Ovary (tissue), 9 donors: ENCODE data around the gene RFC4. TPM values are rescaled to one million over a fixed set of nuclear protein-coding genes. Genes with fewer than 3 reads are reported as not detected.

Experiments used
- DNase-seq, 5 donors: peaks; one replicate each; pipeline ENCODE4 v3.0.0-alpha.2; 2019 to 2020
- H3K27ac ChIP-seq, 2 donors: fragments of 200-600 bp; one replicate each; pipeline versions ENCODE4 v1.5.1 to v1.8.0; 2019 to 2022
- H3K27me3 ChIP-seq: fragments of 200-600 bp; one replicate; pipeline ENCODE4 v1.8.0; 2022
- H3K36me3 ChIP-seq: fragments of 200-600 bp; sonication (generic); one replicate; pipeline ENCODE4 v1.5.1; 2019
- H3K4me1 ChIP-seq: one replicate; pipeline ENCODE4 v1.8.1; 2013; ENCODE audit warnings: mild to moderate bottlenecking, moderate library complexity; ENCODE audit not compliant: insufficient read depth
- H3K4me3 ChIP-seq: fragments of 200-600 bp; sonication (generic); one replicate; pipeline ENCODE4 v1.5.1; 2017
- H3K9me3 ChIP-seq, 2 donors: fragments of 200-600 bp in 1 of 2; sonication (generic) in 1 of 2; one replicate each; pipeline versions ENCODE4 v1.5.1 to v1.8.1; 2013 to 2019; ENCODE audit warnings: mild to moderate bottlenecking in 1 of 2, moderate library complexity in 1 of 2
- EP300 ChIP-seq: sonication (generic); formaldehyde crosslinking; IDR thresholded peaks from one replicate; pipeline ENCODE4 v1.6.1; 2017; ENCODE audit warnings: antibody characterized with exemption
- POLR2A ChIP-seq: fragments of 450-650 bp; IDR thresholded peaks from one replicate; pipeline ENCODE4 v1.6.1; 2017; ENCODE audit warnings: antibody characterized with exemption, mild to moderate bottlenecking, moderate library complexity
- WGBS, 3 donors: extraction: QIAGEN DNeasy Blood & Tissue Kit in 1 of 3; methylation state at CpG; one replicate each; pipeline versions ENCODE4 v1.1.5 to v1.1.7; 2013 to 2017; 5-methylcytosine and 5-hydroxymethylcytosine counted together
- intact Hi-C, 4 donors: fragments of 100-400 bp; cut with DNase I; formaldehyde crosslinking; loops; one replicate each; pipeline versions ENCODE4 v1.11.0 to v1.15.1; 2022 to 2023
- polyA plus RNA-seq, 2 donors: library from polyadenylated mRNA; stranded (reverse); fragments of 200-250 nt in 1 of 2; fragments of 350-450 nt in 1 of 2; fragmentation: Illumina TruSeq in 1 of 2; extraction: RNeasy Lipid Tissue Mini Kit (QIAGEN cat#74804) in 1 of 2; gene quantifications; one replicate each; pipeline ENCODE4 v1.2.3, GENCODE V29; 2013 to 2014
- total RNA-seq, 7 donors: library from RNA; depleted of rRNA in 2 of 7; stranded (reverse); fragments of >200 nt in 2 of 7; fragmentation: NEBNext Ultra II Directional in 3 of 7; extraction: Animal tissue kit (Norgen Biotek cat#: 25700) in 3 of 7; gene quantifications; one replicate each; pipeline versions ENCODE4 v1.1.0 to v1.2.4, GENCODE V29; 2016 to 2023
- TF ChIP-seq, protein P1 (sequence below), 3 donors: fragments of 450-650 bp in 2 of 3; fragments of 200-600 bp in 1 of 3; IDR thresholded peaks; one replicate each; pipeline versions ENCODE4 v1.5.1 to v1.8.0; 2016 to 2022; ENCODE audit warnings: antibody characterized with exemption in 3 of 3, mild to moderate bottlenecking in 1 of 3
- donor health status: DM: no; HTN: no; CAD: no; lungs with moderate emphysema.
- donor health status: DM: no; HTN: no; CAD: no.
- donor health status: Bipolar disorder and iron deficiency.
- donor health status: DM: yes; HTN: yes; CAD: no.
- donor health status: DM: no; HTN: no; CAD: no.
- donor health status: DM: yes; HTN: yes; CAD: no.

Gene RFC4
- total and polyA plus RNA-seq, 9 donors = 11.9 to 18.6 (median 13.8) TPM

DNA sequence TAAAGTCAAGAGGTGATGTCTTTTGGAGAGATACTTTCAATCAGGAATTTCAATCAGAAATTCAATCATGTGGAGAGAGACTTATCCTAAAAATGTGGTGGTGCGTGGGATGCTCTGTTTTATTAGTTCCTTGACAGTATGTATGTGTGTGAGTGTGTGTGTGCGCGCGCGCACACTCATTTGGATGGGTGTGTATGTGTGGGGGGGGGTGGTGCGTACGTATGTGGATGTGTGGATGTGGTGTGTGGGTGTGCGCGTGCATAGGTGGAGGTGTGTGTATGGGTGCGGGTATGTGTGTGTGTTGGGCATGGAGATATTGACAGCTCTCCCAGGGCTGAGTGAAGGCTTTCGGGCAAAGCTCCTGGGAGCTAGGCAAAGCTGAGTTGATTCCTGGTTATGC, 38.6 kb upstream of the RFC4 start:
- Histone ChIP-seq H3K36me3 (no peaks in the 10 kb centered on the region), H3K9me3 (no peaks in the 10 kb centered on the region), H3K27me3 (no peaks in the 10 kb centered on the region), H3K4me1 (no peaks in the 10 kb centered on the region), H3K4me3 (no peak overlapping the region), H3K27ac (no peak overlapping the region)
- no peak for DNase-seq
- WGBS, 3 donors = 81 to 83% (median 82%) methylated on average over 11 of the region's 11 CpGs
- intact Hi-C loops = no loop called here
- TF ChIP-seq POLR2A = no peak
- no peak for TF ChIP-seq EP300
- TF ChIP-seq, protein P1, sequence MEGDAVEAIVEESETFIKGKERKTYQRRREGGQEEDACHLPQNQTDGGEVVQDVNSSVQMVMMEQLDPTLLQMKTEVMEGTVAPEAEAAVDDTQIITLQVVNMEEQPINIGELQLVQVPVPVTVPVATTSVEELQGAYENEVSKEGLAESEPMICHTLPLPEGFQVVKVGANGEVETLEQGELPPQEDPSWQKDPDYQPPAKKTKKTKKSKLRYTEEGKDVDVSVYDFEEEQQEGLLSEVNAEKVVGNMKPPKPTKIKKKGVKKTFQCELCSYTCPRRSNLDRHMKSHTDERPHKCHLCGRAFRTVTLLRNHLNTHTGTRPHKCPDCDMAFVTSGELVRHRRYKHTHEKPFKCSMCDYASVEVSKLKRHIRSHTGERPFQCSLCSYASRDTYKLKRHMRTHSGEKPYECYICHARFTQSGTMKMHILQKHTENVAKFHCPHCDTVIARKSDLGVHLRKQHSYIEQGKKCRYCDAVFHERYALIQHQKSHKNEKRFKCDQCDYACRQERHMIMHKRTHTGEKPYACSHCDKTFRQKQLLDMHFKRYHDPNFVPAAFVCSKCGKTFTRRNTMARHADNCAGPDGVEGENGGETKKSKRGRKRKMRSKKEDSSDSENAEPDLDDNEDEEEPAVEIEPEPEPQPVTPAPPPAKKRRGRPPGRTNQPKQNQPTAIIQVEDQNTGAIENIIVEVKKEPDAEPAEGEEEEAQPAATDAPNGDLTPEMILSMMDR (IDR thresholded peaks at IDR 0.05) = no peak

DNA sequence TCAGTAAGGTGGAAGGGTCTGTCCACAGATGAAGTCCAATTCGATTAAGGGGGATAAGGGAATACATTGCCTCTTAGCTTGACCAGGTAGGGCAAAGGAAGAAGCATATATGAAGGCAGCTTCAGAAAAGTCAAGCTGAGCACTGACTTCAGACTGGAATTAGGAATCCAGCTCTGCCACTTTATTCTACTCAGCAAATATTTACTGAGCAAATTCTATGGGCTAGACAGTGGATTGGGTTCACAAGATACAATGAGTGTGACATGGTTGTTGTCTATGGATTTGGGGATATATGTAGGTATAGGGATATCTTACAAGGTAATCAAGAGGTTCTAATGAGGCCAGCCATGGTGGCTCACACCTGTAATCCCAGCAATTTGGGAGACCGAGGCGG, 36.8 kb upstream of the RFC4 start:
- H3K27ac ChIP-seq = no peak overlapping the region
- no peak for TF ChIP-seq EP300
- TF ChIP-seq POLR2A = no peak
- TF ChIP-seq, protein P1 (IDR thresholded peaks at IDR 0.05) = no peak
- intact Hi-C loops = no loop called here
- H3K36me3 ChIP-seq = no peaks in the 10 kb centered on the region
- no peaks in the 10 kb centered on the region for H3K9me3 ChIP-seq
- H3K4me3 ChIP-seq = no peak overlapping the region
- DNase-seq = no peak
- 85 to 96% (median 90%) methylated on average over 3 of the region's 3 CpGs for WGBS, 3 donors
- no peaks in the 10 kb centered on the region for H3K4me1 ChIP-seq
- H3K27me3 ChIP-seq = no peaks in the 10 kb centered on the region

DNA sequence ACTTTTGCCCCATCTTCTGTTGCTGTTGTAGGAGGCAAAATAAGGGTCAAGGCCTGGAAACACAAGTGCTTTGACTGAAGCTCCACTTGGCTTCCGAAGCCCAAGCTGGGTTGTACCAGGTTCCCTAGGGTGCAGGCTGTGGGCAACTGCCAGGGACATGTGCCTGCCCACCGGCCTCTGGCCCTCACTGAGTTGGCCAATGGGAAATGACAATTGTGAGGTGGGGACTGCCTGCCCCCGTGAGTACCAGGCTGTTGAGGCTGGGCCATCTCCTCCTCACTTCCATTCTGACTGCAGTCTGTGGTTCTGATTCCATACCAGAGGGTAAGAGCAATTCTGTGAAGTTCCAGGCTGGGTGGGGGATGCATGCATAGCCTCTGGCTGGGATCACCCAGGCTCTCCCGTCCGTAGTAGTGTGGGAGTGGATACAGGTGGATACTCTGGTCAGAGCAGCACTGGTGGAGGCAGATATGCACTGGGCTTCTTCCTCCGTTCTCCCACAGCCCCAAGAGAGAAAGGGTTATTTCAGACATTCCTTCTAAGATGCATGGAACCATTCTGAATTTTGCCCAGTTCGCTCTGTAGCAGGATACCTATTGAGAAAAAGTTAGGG, 36.2 kb upstream of the RFC4 start, which contains the start of gene ADIPOQ:
Gene ADIPOQ (plus strand): TSS at position 285 of the 613 bp plus-strand sequence. CDS start 10,349 bp downstream, outside the sequence.
- intact Hi-C loops = no loop called here
- no peak within 1 kb of the TSS for H3K27ac ChIP-seq
- 50 to 64% (median 51%) methylated on average over 6 to 7 of the region's 7 CpGs for WGBS, 3 donors
- H3K4me3 ChIP-seq = no peak within 1 kb of the TSS
- no peaks in the 10 kb centered on the region for H3K9me3 ChIP-seq
- TF ChIP-seq, protein P1 (IDR thresholded peaks at IDR 0.05) = no peak
- TF ChIP-seq POLR2A = no peak
- TF ChIP-seq EP300 = no peak
- H3K27me3 ChIP-seq = no peaks in the 10 kb centered on the region
- no peaks in the 10 kb centered on the region for H3K36me3 ChIP-seq
- no peaks in the 10 kb centered on the region for H3K4me1 ChIP-seq
- DNase-seq = no peak

DNA sequence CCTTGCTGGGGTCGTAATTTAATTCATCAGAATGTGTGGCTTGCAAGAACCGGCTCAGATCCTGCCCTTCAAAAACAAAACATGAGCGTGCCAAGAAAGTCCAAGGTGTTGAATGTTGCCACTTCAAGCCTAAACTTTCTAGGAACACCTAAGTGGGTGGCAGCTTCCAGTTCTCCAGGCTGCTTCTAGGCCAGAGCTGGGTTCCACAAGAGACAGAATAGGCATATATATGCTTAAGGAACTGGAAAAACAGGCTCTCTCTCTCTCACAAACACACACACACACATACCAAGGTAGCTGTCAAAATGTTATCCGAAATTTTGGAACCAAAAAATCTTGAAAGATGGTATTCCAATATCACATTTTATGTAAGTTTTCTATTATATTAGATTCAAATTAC, 35.3 kb upstream of the RFC4 start:
- WGBS, 3 donors = 69 to 82% (median 74%) methylated on average over 4 of the region's 4 CpGs

More for the DNA sequence above, 35.3 kb upstream of the RFC4 start:
- no peaks in the 10 kb centered on the region for H3K9me3 ChIP-seq
- intact Hi-C loops = no loop called here
- no peaks in the 10 kb centered on the region for H3K4me1 ChIP-seq
- no peaks in the 10 kb centered on the region for H3K27me3 ChIP-seq
- no peak overlapping the region for H3K4me3 ChIP-seq
- H3K27ac ChIP-seq = no peak overlapping the region
- TF ChIP-seq, protein P1 (IDR thresholded peaks at IDR 0.05) = no peak
- TF ChIP-seq POLR2A (no peak), EP300 (no peak)
- H3K36me3 ChIP-seq = no peaks in the 10 kb centered on the region
- DNase-seq = no peak
